Endodermal cell (in vitro differentiated cells): ENCODE measurements around the gene SPATA17. TPM values are rescaled to one million over a fixed set of nuclear protein-coding genes. Genes with fewer than 3 reads are reported as not detected.

ENCODE experiments used
- DNase-seq: peaks from one replicate; pipeline ENCODE4 v3.0.0-alpha.2; 2017
- H3K27ac ChIP-seq: 2 replicates; pipeline ENCODE4 v1.5.1; 2013; ENCODE audit warnings: mild to moderate bottlenecking, low read depth, low read length, moderate library complexity
- H3K27me3 ChIP-seq: 2 replicates; pipeline ENCODE4 v1.6.1; 2013; ENCODE audit warnings: mild to moderate bottlenecking, low read length, moderate library complexity; ENCODE audit not compliant: insufficient read depth, control insufficient read depth, poor library complexity, severe bottlenecking
- H3K36me3 ChIP-seq: 2 replicates; pipeline ENCODE4 v1.7.0; 2013; ENCODE audit warnings: mild to moderate bottlenecking, low read length, moderate library complexity; ENCODE audit not compliant: control insufficient read depth, insufficient read depth
- H3K4me1 ChIP-seq: one replicate; pipeline ENCODE4 v1.7.0; 2013; ENCODE audit warnings: low read length; ENCODE audit not compliant: control insufficient read depth, insufficient read depth
- H3K4me3 ChIP-seq: 2 replicates; pipeline ENCODE4 v1.5.1; 2013; ENCODE audit warnings: mild to moderate bottlenecking, low read length, moderate library complexity
- H3K9ac ChIP-seq: 2 replicates; pipeline ENCODE4 v1.6.1; 2013; ENCODE audit warnings: mild to moderate bottlenecking, low read length, moderate library complexity; ENCODE audit not compliant: poor library complexity, severe bottlenecking; ENCODE audit errors: extremely low read depth
- H3K9me3 ChIP-seq: 2 replicates; pipeline ENCODE4 v1.6.1; 2013; ENCODE audit warnings: mild to moderate bottlenecking, low read length, moderate library complexity; ENCODE audit not compliant: control insufficient read depth
- H3K27ac Mint-ChIP-seq: 2 replicates; pipeline ENCODE4 v1.8.0; 2020; ENCODE audit warnings: mixed read lengths
- H3K27me3 Mint-ChIP-seq: 2 replicates; pipeline ENCODE4 v1.8.0; 2021; ENCODE audit warnings: mild to moderate bottlenecking, mixed read lengths; ENCODE audit not compliant: insufficient read depth
- H3K36me3 Mint-ChIP-seq: 2 replicates; pipeline ENCODE4 v1.8.0; 2020; ENCODE audit warnings: low read depth, mixed read lengths
- H3K4me1 Mint-ChIP-seq: 2 replicates; pipeline ENCODE4 v1.8.0; 2020; ENCODE audit warnings: mixed read lengths
- H3K4me3 Mint-ChIP-seq: 2 replicates; pipeline ENCODE4 v1.8.0; 2020; ENCODE audit warnings: mild to moderate bottlenecking, moderate library complexity, mixed read lengths
- H3K9me3 Mint-ChIP-seq: 2 replicates; pipeline ENCODE4 v1.8.0; 2020; ENCODE audit warnings: mild to moderate bottlenecking, mixed read lengths
- WGBS, 2 experiments: methylation state at CpG; one replicate each; pipeline versions ENCODE4 v1.1.5 to v1.1.7; 2013; ENCODE audit warnings: missing lambda C conversion rate in 2 of 2, mixed read lengths in 1 of 2; ENCODE audit not compliant: insufficient coverage in 1 of 2, insufficient read length in 1 of 2; 5-methylcytosine and 5-hydroxymethylcytosine counted together
- total RNA-seq, 2 donors: library from RNA; stranded (reverse); fragmentation: NEBNext Ultra II Directional in 1 of 2; extraction: Animal tissue kit (Norgen Biotek cat#: 25700) in 1 of 2; gene quantifications; 2 replicates in 1 of 2; 3 replicates in 1 of 2; pipeline ENCODE4 v1.2.1, GENCODE V29; 2021
- TF ChIP-seq, protein P1 (sequence below): fragments of 200-600 bp; sonication (generic); conservative IDR thresholded peaks from 2 replicates; pipeline ENCODE4 v1.5.0; 2021; ENCODE audit warnings: antibody characterized with exemption, mild to moderate bottlenecking

The SPATA17 gene
- total RNA-seq, 2 donors from 2014 or later: 0.93 to 1.6 TPM

DNA sequence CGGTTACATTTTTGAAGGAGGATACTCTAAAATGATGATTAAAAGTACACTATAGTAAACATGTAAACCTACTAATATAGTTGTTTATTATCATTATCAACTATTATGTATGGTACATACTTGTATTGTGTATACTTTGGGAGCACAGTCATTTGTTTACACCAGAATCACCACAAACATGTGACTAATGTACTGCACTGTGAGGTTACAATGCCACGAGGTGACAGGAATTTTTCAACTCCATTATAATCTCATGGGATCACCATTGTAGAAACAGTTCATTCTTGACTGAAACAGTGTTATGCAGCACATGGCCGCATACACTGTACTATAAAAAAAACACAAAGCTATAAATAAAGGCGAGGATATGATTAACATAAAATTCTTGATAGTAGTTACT is 44.6 kb upstream of the SPATA17 start:
- Histone ChIP-seq H3K27me3 (no peaks in the 10 kb centered on the region), H3K9me3 (no peaks in the 10 kb centered on the region), H3K36me3 (peaks cover 4% of the 10 kb centered on the region), H3K4me3 (no peak overlapping the region), H3K9ac (no peak overlapping the region), H3K27ac (no peak overlapping the region), H3K4me1 (no peaks in the 10 kb centered on the region)
- Mint-ChIP-seq H3K4me1 (peaks cover 8% of the 10 kb centered on the region), H3K36me3 (peaks cover 5% of the 10 kb centered on the region), H3K27ac (no peak overlapping the region), H3K27me3 (no peaks in the 10 kb centered on the region), H3K9me3 (no peaks in the 10 kb centered on the region), H3K4me3 (no peak overlapping the region)
- DNase-seq: no peak
- 89 to 92% methylated on average over 1 to 3 of the region's 4 CpGs for WGBS, 2 experiments
- TF ChIP-seq, protein P1, sequence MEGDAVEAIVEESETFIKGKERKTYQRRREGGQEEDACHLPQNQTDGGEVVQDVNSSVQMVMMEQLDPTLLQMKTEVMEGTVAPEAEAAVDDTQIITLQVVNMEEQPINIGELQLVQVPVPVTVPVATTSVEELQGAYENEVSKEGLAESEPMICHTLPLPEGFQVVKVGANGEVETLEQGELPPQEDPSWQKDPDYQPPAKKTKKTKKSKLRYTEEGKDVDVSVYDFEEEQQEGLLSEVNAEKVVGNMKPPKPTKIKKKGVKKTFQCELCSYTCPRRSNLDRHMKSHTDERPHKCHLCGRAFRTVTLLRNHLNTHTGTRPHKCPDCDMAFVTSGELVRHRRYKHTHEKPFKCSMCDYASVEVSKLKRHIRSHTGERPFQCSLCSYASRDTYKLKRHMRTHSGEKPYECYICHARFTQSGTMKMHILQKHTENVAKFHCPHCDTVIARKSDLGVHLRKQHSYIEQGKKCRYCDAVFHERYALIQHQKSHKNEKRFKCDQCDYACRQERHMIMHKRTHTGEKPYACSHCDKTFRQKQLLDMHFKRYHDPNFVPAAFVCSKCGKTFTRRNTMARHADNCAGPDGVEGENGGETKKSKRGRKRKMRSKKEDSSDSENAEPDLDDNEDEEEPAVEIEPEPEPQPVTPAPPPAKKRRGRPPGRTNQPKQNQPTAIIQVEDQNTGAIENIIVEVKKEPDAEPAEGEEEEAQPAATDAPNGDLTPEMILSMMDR: no peak

DNA sequence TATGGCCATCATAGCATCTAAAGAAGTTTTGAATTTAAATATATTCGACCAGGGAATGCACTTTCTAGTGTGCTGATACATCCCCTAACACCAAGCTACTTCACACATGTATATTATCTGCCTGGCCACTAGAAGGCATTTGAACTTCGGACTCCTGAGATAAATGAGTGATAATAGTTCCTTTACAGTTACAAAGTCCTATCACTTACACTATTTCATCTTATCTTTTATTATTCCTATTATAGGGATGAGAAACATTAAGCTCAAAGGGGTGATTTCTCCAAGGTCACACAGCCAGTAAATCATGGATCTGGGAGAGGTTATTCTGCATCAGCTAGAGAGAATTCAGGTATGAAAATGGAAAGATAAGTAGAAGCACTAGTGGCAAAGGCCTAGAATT is 40.5 kb upstream of the SPATA17 start:
- Mint-ChIP-seq H3K27ac (no peak overlapping the region), H3K36me3 (no peaks in the 10 kb centered on the region), H3K4me1 (peaks cover 8% of the 10 kb centered on the region), H3K27me3 (no peaks in the 10 kb centered on the region), H3K9me3 (no peaks in the 10 kb centered on the region), H3K4me3 (no peak overlapping the region)
- Histone ChIP-seq H3K36me3 (peaks cover 4% of the 10 kb centered on the region), H3K9me3 (no peaks in the 10 kb centered on the region), H3K4me1 (no peaks in the 10 kb centered on the region), H3K9ac (no peak overlapping the region), H3K27ac (no peak overlapping the region), H3K4me3 (no peak overlapping the region), H3K27me3 (no peaks in the 10 kb centered on the region)
- TF ChIP-seq, protein P1: peak; percentile 61
- no peak for DNase-seq
- WGBS, 2 experiments: 100% methylated on average over 1 of the region's 2 CpGs; no CpG with 5 or more reads in 1 of the 2 experiments

DNA sequence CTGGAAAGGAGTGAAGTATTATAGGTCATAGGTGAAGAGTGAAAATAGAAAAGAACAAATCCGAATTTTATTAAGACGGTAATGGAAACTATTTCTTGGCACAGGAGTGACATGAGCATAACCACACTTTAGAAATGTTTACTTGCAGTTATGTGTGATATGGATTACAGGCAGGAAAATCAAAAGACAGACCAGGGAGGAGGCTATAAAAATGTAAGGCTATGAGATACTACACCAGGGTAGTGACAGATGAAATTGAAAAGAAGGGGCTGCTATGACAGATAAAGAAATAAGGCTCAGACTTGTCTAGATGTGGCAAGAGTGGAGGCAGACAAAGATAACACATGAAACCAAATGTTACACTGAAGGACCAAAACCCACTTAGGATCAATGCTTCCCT is 32.0 kb upstream of the SPATA17 start:
- DNase-seq: no peak
- H3K36me3 ChIP-seq: peaks cover 7% of the 10 kb centered on the region
- H3K4me3 Mint-ChIP-seq: no peak overlapping the region
- peaks cover 17% of the 10 kb centered on the region for H3K36me3 Mint-ChIP-seq
- no peaks in the 10 kb centered on the region for H3K9me3 ChIP-seq
- H3K4me1 ChIP-seq: no peaks in the 10 kb centered on the region
- no peak overlapping the region for H3K4me3 ChIP-seq
- no peaks in the 10 kb centered on the region for H3K9me3 Mint-ChIP-seq
- H3K27ac ChIP-seq: no peak overlapping the region
- no peaks in the 10 kb centered on the region for H3K27me3 ChIP-seq
- H3K4me1 Mint-ChIP-seq: no peaks in the 10 kb centered on the region
- TF ChIP-seq, protein P1: no peak
- 85 to 100% methylated on average over 2 of the region's 2 CpGs for WGBS, 2 experiments
- no peak overlapping the region for H3K27ac Mint-ChIP-seq
- no peaks in the 10 kb centered on the region for H3K27me3 Mint-ChIP-seq
- H3K9ac ChIP-seq: no peak overlapping the region
